ENCODE results near the gene WSCD2. TPM values are rescaled to one million over a fixed set of nuclear protein-coding genes. Genes with fewer than 3 reads are reported as not detected.

WSCD2 gene
- total RNA-seq, 2 experiments from 2014 or later, result not detected

GRCh38 chr12:108126990-108127501 lies 2.0 kb upstream of the WSCD2 start:
- ATAC-seq (ENCODE audit: low read depth) (no peak), DNase-seq (no peak)
- H3K9me3 Mint-ChIP-seq, result no peaks in the 10 kb centered on the region
- POLR2A ChIA-PET, result no interaction called here
- H3K4me3 Mint-ChIP-seq, result no peak overlapping the region
- peaks cover 55% of the 10 kb centered on the region for H3K27me3 Mint-ChIP-seq
- no peak overlapping the region for H3K27ac Mint-ChIP-seq
- H3K4me1 Mint-ChIP-seq, result peaks cover 1% of the 10 kb centered on the region
- H3K36me3 Mint-ChIP-seq, result no peaks in the 10 kb centered on the region

- H3K4me1 Mint-ChIP-seq, result peaks cover 1% of the 10 kb centered on the region
- POLR2A ChIA-PET, result no interaction called here
- DNase-seq (no peak), ATAC-seq (ENCODE audit: low read depth) (no peak)
- H3K9me3 Mint-ChIP-seq, result no peaks in the 10 kb centered on the region
- no peak overlapping the region for H3K27ac Mint-ChIP-seq
- H3K4me3 Mint-ChIP-seq, result no peak overlapping the region
- no peaks in the 10 kb centered on the region for H3K36me3 Mint-ChIP-seq
- peaks cover 56% of the 10 kb centered on the region for H3K27me3 Mint-ChIP-seq
Measured at GRCh38 chr12:108127654-108128053, 1.4 kb upstream of the WSCD2 start.

GRCh38 chr12:108128221-108129016 lies 669 bp upstream of the WSCD2 start:
- Mint-ChIP-seq H3K4me3 (no peak overlapping the region), H3K27ac (no peak overlapping the region), H3K9me3 (no peaks in the 10 kb centered on the region), H3K4me1 (peaks cover 1% of the 10 kb centered on the region), H3K36me3 (no peaks in the 10 kb centered on the region), H3K27me3 (peaks cover 53% of the 10 kb centered on the region)
- ATAC-seq (ENCODE audit: low read depth) (no peak), DNase-seq (no peak)
- POLR2A ChIA-PET, result no interaction called here

GRCh38 chr12:108131035-108131434 lies 1.9 kb downstream of the WSCD2 start:
- Mint-ChIP-seq H3K4me3 (no peak overlapping the region), H3K4me1 (peaks cover 1% of the 10 kb centered on the region), H3K27ac (no peak overlapping the region), H3K27me3 (peaks cover 50% of the 10 kb centered on the region), H3K9me3 (no peaks in the 10 kb centered on the region), H3K36me3 (no peaks in the 10 kb centered on the region)
- ATAC-seq (ENCODE audit: low read depth) (no peak), DNase-seq (no peak)
- POLR2A ChIA-PET, result no interaction called here

- Mint-ChIP-seq H3K4me3 (no peak overlapping the region), H3K4me1 (peaks cover 1% of the 10 kb centered on the region), H3K27me3 (peaks cover 43% of the 10 kb centered on the region), H3K27ac (no peak overlapping the region), H3K9me3 (no peaks in the 10 kb centered on the region), H3K36me3 (no peaks in the 10 kb centered on the region)
- ATAC-seq (ENCODE audit: low read depth) (no peak), DNase-seq (no peak)
- POLR2A ChIA-PET, result no interaction called here
Measured at GRCh38 chr12:108131657-108132126, 2.6 kb downstream of the WSCD2 start.

GRCh38 chr12:108133482-108133881 lies 4.4 kb downstream of the WSCD2 start:
- no peak for DNase-seq
- no peak for ATAC-seq (ENCODE audit: low read depth)
- H3K27me3 Mint-ChIP-seq, result peaks cover 27% of the 10 kb centered on the region
- H3K27ac Mint-ChIP-seq, result no peak overlapping the region
- no peak overlapping the region for H3K4me3 Mint-ChIP-seq
- H3K9me3 Mint-ChIP-seq, result no peaks in the 10 kb centered on the region
- POLR2A ChIA-PET, result no interaction called here
- H3K4me1 Mint-ChIP-seq, result no peaks in the 10 kb centered on the region
- H3K36me3 Mint-ChIP-seq, result no peaks in the 10 kb centered on the region

- Mint-ChIP-seq H3K4me1 (no peaks in the 10 kb centered on the region), H3K27me3 (peaks cover 21% of the 10 kb centered on the region), H3K4me3 (no peak overlapping the region), H3K36me3 (no peaks in the 10 kb centered on the region), H3K27ac (no peak overlapping the region), H3K9me3 (no peaks in the 10 kb centered on the region)
- no peak for ATAC-seq (ENCODE audit: low read depth)
- POLR2A ChIA-PET, result no interaction called here
- no peak for DNase-seq
Measured at GRCh38 chr12:108134744-108135143, 5.7 kb downstream of the WSCD2 start.

GRCh38 chr12:108135627-108136026 lies 6.5 kb downstream of the WSCD2 start:
- POLR2A ChIA-PET, result no interaction called here

GRCh38 chr12:108136697-108137096 lies 7.6 kb downstream of the WSCD2 start:
- Mint-ChIP-seq H3K27me3 (peaks cover 4% of the 10 kb centered on the region), H3K36me3 (no peaks in the 10 kb centered on the region), H3K4me3 (no peak overlapping the region), H3K9me3 (no peaks in the 10 kb centered on the region), H3K4me1 (no peaks in the 10 kb centered on the region), H3K27ac (no peak overlapping the region)
- DNase-seq (no peak), ATAC-seq (ENCODE audit: low read depth) (no peak)
- POLR2A ChIA-PET, result no interaction called here

More at GRCh38 chr12:108135627-108136026, 6.5 kb downstream of the WSCD2 start:
- Mint-ChIP-seq H3K9me3 (no peaks in the 10 kb centered on the region), H3K4me1 (no peaks in the 10 kb centered on the region), H3K4me3 (no peak overlapping the region), H3K27ac (no peak overlapping the region), H3K36me3 (no peaks in the 10 kb centered on the region), H3K27me3 (peaks cover 13% of the 10 kb centered on the region)
- no peak for DNase-seq
- ATAC-seq (ENCODE audit: low read depth), result no peak

- no peak for ATAC-seq (ENCODE audit: low read depth)
- Mint-ChIP-seq H3K36me3 (no peaks in the 10 kb centered on the region), H3K27ac (no peak overlapping the region), H3K9me3 (no peaks in the 10 kb centered on the region), H3K4me1 (no peaks in the 10 kb centered on the region), H3K4me3 (no peak overlapping the region), H3K27me3 (no peaks in the 10 kb centered on the region)
- POLR2A ChIA-PET, result no interaction called here
- no peak for DNase-seq
Measured at GRCh38 chr12:108139454-108139853, 10.4 kb downstream of the WSCD2 start.

- Mint-ChIP-seq H3K4me1 (no peaks in the 10 kb centered on the region), H3K27me3 (no peaks in the 10 kb centered on the region)
- POLR2A ChIA-PET, result no interaction called here
Measured at GRCh38 chr12:108140501-108140900, 11.4 kb downstream of the WSCD2 start.

GRCh38 chr12:108141600-108142130 lies 12.6 kb downstream of the WSCD2 start:
- Mint-ChIP-seq H3K36me3 (no peaks in the 10 kb centered on the region), H3K27ac (no peak overlapping the region), H3K9me3 (no peaks in the 10 kb centered on the region), H3K27me3 (no peaks in the 10 kb centered on the region), H3K4me3 (no peak overlapping the region), H3K4me1 (no peaks in the 10 kb centered on the region)
- ATAC-seq (ENCODE audit: low read depth) (no peak), DNase-seq (no peak)
- POLR2A ChIA-PET, result no interaction called here

More at GRCh38 chr12:108140501-108140900, 11.4 kb downstream of the WSCD2 start:
- no peak for ATAC-seq (ENCODE audit: low read depth)
- Mint-ChIP-seq H3K4me3 (no peak overlapping the region), H3K36me3 (no peaks in the 10 kb centered on the region), H3K27ac (no peak overlapping the region), H3K9me3 (no peaks in the 10 kb centered on the region)
- no peak for DNase-seq

GRCh38 chr12:108143144-108143543 lies 14.1 kb downstream of the WSCD2 start:
- POLR2A ChIA-PET, result no interaction called here
- Mint-ChIP-seq H3K27me3 (no peaks in the 10 kb centered on the region), H3K4me1 (no peaks in the 10 kb centered on the region), H3K27ac (no peak overlapping the region), H3K36me3 (no peaks in the 10 kb centered on the region), H3K4me3 (no peak overlapping the region), H3K9me3 (no peaks in the 10 kb centered on the region)
- DNase-seq (no peak), ATAC-seq (ENCODE audit: low read depth) (no peak)

GRCh38 chr12:108144080-108144479 lies 15.0 kb downstream of the WSCD2 start:
- DNase-seq (no peak), ATAC-seq (ENCODE audit: low read depth) (no peak)
- Mint-ChIP-seq H3K9me3 (no peaks in the 10 kb centered on the region), H3K27ac (no peak overlapping the region), H3K36me3 (no peaks in the 10 kb centered on the region), H3K27me3 (no peaks in the 10 kb centered on the region), H3K4me3 (no peak overlapping the region), H3K4me1 (no peaks in the 10 kb centered on the region)
- POLR2A ChIA-PET, result no interaction called here
